COR-L47 (cell line): Measurements from ENCODE around the gene SPG7.
"Not testable (repeated sequence)": the region's sequence is repeated elsewhere in the genome, so short reads cannot be mapped to it uniquely, and the experiment has no call there.

ENCODE experiments used
- DNase-seq: peaks from one replicate; lab custom pipeline; 2025; lab: John Stamatoyannopoulos, UW

The SPG7 gene

DNA sequence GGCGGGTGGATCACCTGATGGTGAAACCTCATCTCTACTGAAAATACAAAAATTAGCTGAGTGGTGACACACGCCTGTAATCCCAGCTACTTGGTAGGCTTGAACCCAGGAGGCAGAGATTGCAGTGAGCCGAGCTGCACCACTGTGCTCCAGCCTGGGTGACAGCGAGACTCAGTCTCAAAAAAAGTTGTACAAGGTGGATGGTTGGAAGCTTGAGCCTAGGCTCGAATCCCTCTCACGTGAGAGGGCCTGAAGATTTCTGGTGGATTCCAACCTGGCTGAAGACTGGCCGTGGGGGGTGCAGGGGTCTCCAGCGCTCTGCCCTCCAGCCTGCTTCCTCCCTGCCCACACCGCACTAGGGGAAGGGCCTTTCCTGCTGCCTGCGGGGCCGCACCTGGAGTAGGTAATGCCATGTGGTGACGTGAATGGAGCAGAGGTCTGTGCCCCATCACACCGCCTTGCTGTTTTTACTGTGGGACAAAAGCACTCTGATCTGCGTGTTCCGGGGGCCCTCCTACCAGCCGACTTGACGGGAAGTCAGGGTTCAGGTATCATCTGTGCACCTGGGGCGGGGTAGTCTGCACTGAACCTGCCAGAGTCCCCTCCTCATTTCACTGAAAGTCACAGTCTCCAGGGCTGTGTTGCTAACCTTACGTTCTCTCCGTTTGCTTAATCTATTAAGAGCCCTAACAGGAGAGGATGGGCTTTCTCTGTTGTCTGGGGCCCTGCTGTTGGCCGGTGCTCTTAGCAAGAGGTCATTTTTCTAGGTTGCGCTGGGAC lies 56.5 kb downstream of the SPG7 start:
- no peak for DNase-seq

GRCh38 chr16:89565256-89565505 lies 57.0 kb downstream of the SPG7 start:
- DNase-seq, result no peak

DNA sequence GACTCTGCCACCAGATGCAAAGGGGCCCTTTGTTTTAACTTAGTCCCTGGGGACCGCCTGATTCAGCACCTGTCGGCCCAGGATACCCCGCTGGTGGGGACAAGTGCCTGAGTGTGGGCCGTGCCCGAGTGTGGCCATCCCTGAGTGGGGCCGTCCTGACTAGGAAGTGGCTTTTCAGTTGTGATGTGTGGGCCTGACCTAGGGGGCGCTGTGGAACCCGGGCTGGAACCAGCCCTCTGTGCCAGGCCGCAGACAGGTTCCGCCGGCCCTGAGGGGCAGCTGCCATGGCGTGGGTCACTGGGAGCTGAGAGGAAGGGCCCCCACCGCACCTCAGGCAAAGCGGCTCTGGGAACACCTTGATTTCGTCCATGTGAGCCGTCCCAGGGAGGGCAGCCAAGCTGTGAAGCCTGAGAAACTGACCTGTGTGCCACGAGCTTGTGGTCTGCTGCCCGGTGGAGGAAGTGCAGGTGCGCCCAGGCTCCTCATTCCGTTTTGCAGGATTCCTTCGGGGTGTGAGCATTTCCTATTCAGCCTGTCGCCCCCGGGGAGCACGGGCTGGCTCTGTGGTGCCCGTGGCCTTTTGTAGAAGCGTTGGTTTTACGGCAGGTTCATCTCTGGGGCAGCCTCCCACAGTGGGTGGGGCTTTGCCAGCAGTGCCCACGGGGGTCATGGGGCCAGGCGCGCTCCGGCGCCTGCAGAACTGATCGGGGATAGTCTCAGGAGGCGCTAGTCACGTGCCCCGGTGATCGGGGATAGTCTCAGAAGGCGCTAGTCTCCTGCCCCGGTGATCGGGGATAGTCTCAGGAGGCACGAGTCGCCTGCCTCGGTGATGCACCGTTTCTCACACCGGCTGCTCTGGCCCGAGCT lies 57.5 kb downstream of the SPG7 start:
- DNase-seq, result peak; percentile 39

DNA sequence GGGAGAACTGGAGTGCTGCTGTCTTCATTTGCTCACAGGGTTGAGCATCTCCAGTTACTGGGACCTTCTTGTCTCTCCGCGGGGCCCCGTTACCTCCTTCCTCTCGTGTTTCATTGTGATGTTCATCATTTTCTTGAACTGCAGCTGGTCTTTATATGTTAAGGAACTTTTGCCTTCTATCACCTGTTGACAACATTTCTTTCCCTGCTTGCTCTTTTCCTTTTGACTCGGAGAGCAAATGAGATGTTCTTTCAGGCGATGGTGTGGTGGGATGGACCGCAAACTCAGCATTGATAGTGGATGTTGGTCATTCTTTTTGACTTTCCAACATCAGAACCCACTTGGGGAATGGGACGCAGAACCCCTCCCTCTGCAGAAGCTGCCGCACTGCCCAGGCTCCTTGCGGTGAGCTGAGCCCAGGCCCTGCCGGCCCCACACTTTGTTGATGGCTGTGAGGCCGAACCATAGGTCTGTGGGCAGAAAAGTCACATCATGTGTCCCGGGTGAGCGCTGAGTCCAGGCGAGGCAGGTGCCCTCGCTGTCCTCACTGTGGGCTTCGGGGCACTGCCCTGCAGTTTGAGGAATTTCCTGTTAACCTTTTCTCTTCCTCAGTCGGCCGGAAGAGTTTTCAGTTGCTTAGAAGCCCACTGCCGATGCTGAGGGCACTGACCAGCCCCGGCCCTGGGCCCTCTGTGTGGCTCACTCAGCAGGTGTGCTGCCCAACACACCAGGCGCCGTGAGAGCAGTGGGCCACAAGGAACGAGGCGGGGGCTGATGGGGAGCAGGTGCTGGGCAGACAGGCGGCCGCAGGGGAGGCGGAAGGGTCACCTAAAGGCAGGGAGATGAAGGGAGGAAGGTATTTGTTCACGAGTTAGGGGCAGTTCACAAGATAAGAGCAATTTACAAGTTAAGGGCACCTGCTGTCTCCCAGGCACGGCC lies 59.7 kb downstream of the SPG7 start:
- DNase-seq, result no peak

DNA sequence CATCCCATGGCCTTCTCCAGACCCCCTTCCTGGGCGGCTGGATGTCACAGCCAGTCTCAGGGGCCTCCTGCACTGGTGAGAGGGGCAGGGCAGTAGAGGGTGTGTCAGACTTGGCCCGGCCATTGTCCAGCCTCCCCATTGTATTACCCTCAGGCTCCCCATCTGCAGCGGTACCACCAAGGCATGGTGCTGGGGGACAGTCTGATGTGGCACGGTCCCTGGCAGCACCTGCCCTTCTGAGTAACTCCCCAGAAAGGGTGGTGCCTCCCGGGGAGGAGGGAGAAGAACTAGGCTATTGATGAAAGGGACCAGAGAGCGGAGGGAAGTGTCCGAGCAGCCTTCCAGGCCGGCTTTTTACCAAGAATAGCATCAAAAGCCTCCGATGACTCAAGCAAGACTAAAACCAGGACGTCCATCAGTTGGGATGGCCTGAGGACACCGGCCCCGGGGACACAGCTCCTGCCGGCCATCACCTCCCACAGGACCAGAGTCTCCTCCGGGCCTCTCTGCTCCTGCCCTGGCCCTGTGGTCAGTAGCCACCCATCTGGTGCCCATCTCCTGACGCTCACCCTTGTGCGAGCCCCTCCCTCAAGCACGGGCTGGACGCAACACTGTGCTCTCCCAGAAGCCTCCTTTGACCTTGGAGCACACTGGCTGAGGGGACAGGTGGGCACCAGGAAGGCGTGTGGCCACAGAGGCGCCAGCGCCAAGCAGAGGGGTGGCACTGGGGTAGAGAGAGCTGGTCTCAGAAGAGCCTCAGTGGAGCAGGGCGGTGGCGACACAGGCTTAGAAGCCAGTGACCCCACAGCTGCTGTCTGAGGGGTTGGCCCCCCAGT lies 61.5 kb downstream of the SPG7 start:
- DNase-seq, result no peak

DNA sequence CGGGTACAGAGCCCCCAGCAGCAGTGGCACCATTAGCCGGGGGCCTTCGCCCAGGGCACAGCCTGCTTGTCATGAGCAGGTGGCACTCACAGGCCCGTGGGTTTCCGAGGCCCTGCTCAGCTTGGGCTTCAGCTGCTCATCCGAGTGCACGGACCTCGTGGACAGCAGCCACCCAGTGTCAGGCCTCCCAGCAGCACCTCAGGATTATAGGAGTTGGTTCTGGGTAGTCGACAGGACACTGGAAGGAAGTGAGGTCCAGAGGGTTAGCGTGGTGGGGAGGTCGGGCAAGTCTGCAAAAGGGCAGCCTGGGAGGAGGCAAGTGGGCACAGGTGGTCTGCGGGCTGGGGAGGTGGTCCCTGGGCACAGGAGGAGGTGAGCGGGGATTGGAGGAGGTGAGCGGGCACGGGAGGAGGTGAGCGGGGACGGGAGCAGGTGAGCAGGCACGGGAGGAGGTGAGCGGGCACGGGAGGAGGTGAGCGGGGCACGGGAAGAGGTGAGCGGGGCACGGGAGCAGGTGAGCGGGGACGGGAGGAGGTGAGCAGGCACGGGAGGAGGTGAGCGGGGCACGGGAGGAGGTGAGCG lies 62.2 kb downstream of the SPG7 start:
- no peak for DNase-seq

GRCh38 chr16:89570983-89571598 lies 62.9 kb downstream of the SPG7 start:
- not testable (repeated sequence) for DNase-seq

- no peak for DNase-seq
These were observed 63.4 kb downstream of the SPG7 start for GRCh38 chr16:89571636-89572035.

- DNase-seq, result no peak
These were observed 63.9 kb downstream of the SPG7 start for GRCh38 chr16:89572073-89572484.

GRCh38 chr16:89572485-89573205 lies 64.4 kb downstream of the SPG7 start:
- DNase-seq, result no peak

- no peak for DNase-seq
These were observed 65.8 kb downstream of the SPG7 start for GRCh38 chr16:89573826-89574680.

- DNase-seq, result peak; percentile 43
These were observed 66.6 kb downstream of the SPG7 start for GRCh38 chr16:89574681-89575246.

DNA sequence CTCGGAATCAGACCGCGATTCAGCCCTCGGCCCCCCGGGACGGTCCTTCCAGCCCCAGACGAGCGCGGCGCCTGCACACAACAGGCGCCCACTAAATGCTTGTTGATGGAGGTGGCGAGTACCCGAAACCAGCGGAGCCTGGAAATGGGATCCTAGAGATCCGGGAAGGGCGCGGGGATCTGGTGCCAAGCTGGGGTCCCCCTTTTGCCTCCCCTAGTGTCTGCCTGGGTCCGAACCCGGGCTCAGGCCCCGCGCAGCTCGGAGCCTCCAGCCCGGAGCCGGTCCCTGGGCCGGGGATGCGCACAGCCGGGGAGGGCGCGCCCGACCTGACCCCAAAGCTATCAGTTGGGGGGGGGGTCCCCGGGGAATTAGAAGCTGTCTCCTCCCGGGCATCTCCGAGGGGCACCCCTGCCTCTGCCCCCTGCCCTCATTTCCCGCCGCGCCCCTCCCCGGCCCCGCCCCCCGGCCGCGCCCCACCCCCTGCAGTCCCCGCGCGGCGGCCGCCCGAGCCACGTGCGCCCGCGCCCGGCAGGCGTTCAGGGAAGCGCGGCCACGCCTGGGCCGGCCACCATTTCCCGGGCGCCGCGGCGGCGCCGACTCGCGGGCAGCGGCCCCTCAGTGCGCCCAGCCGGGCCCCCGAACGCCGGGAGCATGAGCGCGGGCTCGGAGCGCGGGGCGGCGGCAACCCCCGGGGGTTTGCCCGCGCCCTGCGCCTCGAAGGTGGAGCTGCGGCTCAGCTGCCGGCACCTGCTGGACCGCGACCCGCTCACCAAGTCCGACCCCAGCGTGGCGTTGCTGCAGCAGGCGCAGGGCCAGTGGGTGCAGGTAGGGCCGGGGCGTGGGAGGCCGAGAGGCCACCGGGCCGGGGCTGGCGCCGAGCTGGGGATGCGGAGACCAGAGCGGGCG lies 67.3 kb downstream of the SPG7 start, which contains the start of gene CPNE7:
Gene CPNE7, plus strand, starts transcription at position 512 of the 906 bp plus-strand sequence. Its CDS starts 140 bp downstream, at position 652.
- peak; percentile 39 for DNase-seq

DNA sequence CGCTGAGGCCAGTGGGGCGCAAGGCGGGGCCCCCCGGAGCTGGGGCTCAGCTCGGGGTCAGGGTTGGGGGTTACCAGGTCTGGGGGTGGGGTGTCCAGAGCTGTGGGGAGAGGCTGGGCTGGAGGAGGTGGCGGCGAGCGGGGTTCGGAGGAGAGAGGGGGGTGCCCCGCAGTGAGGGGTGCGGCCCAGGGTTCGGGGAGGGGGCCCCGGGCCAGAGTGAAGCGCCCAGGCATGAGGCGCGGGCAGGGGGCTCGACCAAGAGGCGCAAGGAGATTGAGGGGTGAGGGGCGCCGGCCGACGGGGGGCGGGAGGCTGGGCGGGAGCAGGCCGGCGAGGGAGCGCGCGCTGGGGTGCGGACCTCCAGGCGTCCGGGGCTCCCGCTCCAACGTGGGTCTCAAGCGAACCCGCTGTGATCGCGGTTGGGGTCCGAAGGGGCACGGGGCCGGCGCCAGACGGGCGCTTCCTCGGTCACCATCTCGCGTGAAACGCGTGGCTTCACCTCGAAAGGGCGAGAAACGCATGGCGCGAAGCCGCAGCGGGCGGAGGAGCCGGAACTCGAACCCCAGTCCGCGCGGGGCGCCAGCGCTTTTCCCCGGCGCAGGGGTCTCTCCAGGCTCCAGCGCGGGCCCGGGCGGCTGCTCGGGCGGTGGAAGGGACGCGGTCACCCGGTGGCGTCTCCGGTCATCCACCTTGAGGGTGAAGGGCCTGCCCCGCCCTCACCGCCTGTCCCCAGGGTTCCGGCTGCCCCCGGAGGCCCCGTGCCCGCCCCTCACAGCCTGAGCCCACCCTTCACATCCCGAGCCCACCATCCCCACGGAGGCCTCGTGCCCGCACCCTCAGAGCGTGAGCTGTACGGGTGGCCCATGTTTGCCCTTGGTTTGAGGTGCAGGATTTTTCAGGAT lies 68.2 kb downstream of the SPG7 start:
- DNase-seq, result no peak

DNA sequence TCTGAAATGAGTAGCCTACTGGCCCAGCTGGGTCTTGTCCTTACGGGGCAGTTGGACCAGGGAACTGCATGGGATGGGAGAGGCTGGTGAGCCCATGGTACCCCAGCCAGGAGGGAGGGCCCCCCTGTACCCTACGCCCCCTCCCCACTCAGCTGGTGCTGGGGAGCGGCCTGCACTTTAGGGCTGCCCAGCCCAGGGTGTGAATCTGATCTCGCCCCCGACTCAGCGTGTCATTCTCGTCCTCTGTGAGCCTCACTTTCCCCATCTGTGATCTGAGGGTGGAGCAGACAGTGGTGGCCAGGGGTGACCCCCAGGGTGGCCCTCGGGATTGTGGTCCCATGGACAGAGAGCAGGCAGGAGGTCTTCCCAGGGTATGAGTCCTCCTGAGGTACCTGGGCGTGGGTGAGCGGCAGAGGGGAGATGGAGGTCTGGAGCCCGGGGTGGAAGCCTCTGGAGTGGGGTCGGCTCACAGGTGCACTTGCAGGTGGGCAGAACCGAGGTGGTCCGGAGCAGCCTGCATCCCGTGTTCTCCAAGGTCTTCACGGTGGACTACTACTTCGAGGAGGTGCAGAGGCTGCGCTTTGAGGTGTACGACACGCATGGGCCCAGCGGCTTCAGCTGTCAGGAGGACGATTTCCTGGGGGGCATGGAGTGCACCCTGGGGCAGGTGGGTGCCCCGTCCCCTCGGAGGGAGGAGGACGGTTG lies 69.0 kb downstream of the SPG7 start:
- DNase-seq, result no peak

- DNase-seq, result no peak
These were observed 71.1 kb downstream of the SPG7 start for GRCh38 chr16:89579351-89579750.
